Hepatocyte (in vitro differentiated cells): Measurements from ENCODE around the gene ATP7B. TPM values are rescaled to one million over a fixed set of nuclear protein-coding genes. Genes with fewer than 3 reads are reported as not detected.
"Not testable (repeated sequence)": the region's sequence is repeated elsewhere in the genome, so short reads cannot be mapped to it uniquely, and the experiment has no call there.

Experiments used
- DNase-seq: peaks from one replicate; pipeline ENCODE4 v3.0.0-alpha.2; 2016; ENCODE audit warnings: low spot score
- H2AFZ ChIP-seq: fragments of 200-600 bp; sonication (generic); 2 replicates; pipeline ENCODE4 v1.6.0; 2016; ENCODE audit warnings: antibody characterized with exemption, mild to moderate bottlenecking
- H3K27ac ChIP-seq: fragments of 200-600 bp; sonication (generic); 2 replicates; pipeline ENCODE4 v1.5.1; 2016; ENCODE audit warnings: mild to moderate bottlenecking
- H3K27me3 ChIP-seq: fragments of 200-600 bp; sonication (generic); 2 replicates; pipeline ENCODE4 v1.6.1; 2016
- H3K36me3 ChIP-seq: fragments of 200-600 bp; sonication (generic); replicated peaks from 2 replicates; pipeline ENCODE4 v1.5.1; 2016; ENCODE audit warnings: low read depth; ENCODE audit not compliant: insufficient read depth
- H3K4me1 ChIP-seq: fragments of 200-600 bp; sonication (generic); 2 replicates; pipeline ENCODE4 v1.5.1; 2016; ENCODE audit warnings: mild to moderate bottlenecking, moderate library complexity; ENCODE audit not compliant: insufficient read depth
- H3K4me2 ChIP-seq: fragments of 200-600 bp; sonication (generic); 2 replicates; pipeline ENCODE4 v1.6.0; 2016
- H3K4me3 ChIP-seq: fragments of 200-600 bp; sonication (generic); 2 replicates; pipeline ENCODE4 v1.5.1; 2016; ENCODE audit warnings: mild to moderate bottlenecking
- H3K79me2 ChIP-seq: fragments of 200-600 bp; sonication (generic); 2 replicates; pipeline ENCODE4 v1.6.0; 2017; ENCODE audit warnings: mild to moderate bottlenecking
- H3K9me2 ChIP-seq: fragments of 200-600 bp; sonication (generic); replicated peaks from 2 replicates; pipeline ENCODE4 v1.6.0; 2017; ENCODE audit warnings: mild to moderate bottlenecking; ENCODE audit not compliant: insufficient read depth
- H3K9me3 ChIP-seq: fragments of 200-600 bp; sonication (generic); 2 replicates; pipeline ENCODE4 v1.5.1; 2016; ENCODE audit warnings: low read depth, mild to moderate bottlenecking
- H4K20me1 ChIP-seq: fragments of 200-600 bp; sonication (generic); 2 replicates; pipeline ENCODE4 v1.6.0; 2016; ENCODE audit warnings: mild to moderate bottlenecking; ENCODE audit not compliant: insufficient read depth, poor library complexity, severe bottlenecking
- CTCF ChIP-seq: fragments of 200-600 bp; sonication (generic); IDR thresholded peaks from 2 replicates; pipeline ENCODE4 v1.5.1; 2016; ENCODE audit warnings: antibody characterized with exemption, mild to moderate bottlenecking; ENCODE audit not compliant: poor library complexity
- EZH2 ChIP-seq: fragments of 200-600 bp; sonication (generic); IDR thresholded peaks from 2 replicates; pipeline ENCODE4 v1.6.1; 2016; ENCODE audit warnings: antibody characterized with exemption, mild to moderate bottlenecking, borderline replicate concordance
- EZH2phosphoT487 ChIP-seq: fragments of 200-600 bp; sonication (generic); IDR thresholded peaks from one replicate; pipeline ENCODE4 v1.6.1; 2018; ENCODE audit warnings: antibody characterized with exemption, mild to moderate bottlenecking, low read depth, moderate library complexity; ENCODE audit not compliant: unreplicated experiment, severe bottlenecking
- WGBS: methylation state at CpG from one replicate; pipeline ENCODE4 v1.1.6; 2016; ENCODE audit warnings: low lambda C conversion rate; ENCODE audit errors: missing lambda C conversion rate; 5-methylcytosine and 5-hydroxymethylcytosine counted together
- polyA plus RNA-seq: library from polyadenylated mRNA; unstranded; fragments of >200 nt; fragmentation: Nextera tagmentation; extraction: Ambion mirVana; gene quantifications from 2 replicates; pipeline ENCODE4 v1.2.1, GENCODE V29; 2016
- total RNA-seq: library from RNA; depleted of rRNA; stranded (reverse); fragments of >200 nt; gene quantifications from 2 replicates; pipeline ENCODE4 v1.2.3, GENCODE V29; 2014

The ATP7B gene
- total and polyA plus RNA-seq, 2 experiments from 2014 or later: 47.3 to 70.0 TPM

- H3K79me2 ChIP-seq: peaks cover 91% of the 10 kb centered on the region
- H4K20me1 ChIP-seq: no peaks in the 10 kb centered on the region
- no peak overlapping the region for H2AFZ ChIP-seq
- H3K9me3 ChIP-seq: no peaks in the 10 kb centered on the region
- 82% methylated on average over 3 of the region's 3 CpGs for WGBS
- H3K36me3 ChIP-seq: no peaks in the 10 kb centered on the region
- DNase-seq: no peak
- peak overlapping the region; percentile 4 for H3K4me2 ChIP-seq
- no peaks in the 10 kb centered on the region for H3K27me3 ChIP-seq
- no peak for TF ChIP-seq EZH2phosphoT487
- no peak for TF ChIP-seq EZH2
- no peak for TF ChIP-seq CTCF
- H3K4me3 ChIP-seq: no peak overlapping the region
- no peak overlapping the region for H3K27ac ChIP-seq
- no peaks in the 10 kb centered on the region for H3K4me1 ChIP-seq
- no peaks in the 10 kb centered on the region for H3K9me2 ChIP-seq
Observed at GRCh38 chr13:51988988-51989618, 22.1 kb downstream of the ATP7B start.

- H4K20me1 ChIP-seq, H3K27ac ChIP-seq, H3K9me2 ChIP-seq, H3K36me3 ChIP-seq, DNase-seq, H3K9me3 ChIP-seq, H3K27me3 ChIP-seq, H2AFZ ChIP-seq, H3K4me2 ChIP-seq, H3K4me3 ChIP-seq: not testable (repeated sequence)
- peaks cover 16% of the 10 kb centered on the region for H3K4me1 ChIP-seq
- WGBS: 92% methylated on average over 4 of the region's 4 CpGs
- H3K79me2 ChIP-seq: peaks cover 92% of the 10 kb centered on the region
Observed at GRCh38 chr13:51984904-51985303, 26.3 kb downstream of the ATP7B start.

GRCh38 chr13:51983292-51983691, 28.0 kb downstream of the ATP7B start:
- H3K27me3 ChIP-seq, H3K9me2 ChIP-seq, H3K36me3 ChIP-seq, H2AFZ ChIP-seq, DNase-seq, H4K20me1 ChIP-seq, H3K9me3 ChIP-seq, H3K4me3 ChIP-seq, H3K27ac ChIP-seq, H3K4me2 ChIP-seq: not testable (repeated sequence)
- Histone ChIP-seq H3K79me2 (peaks cover 88% of the 10 kb centered on the region), H3K4me1 (peaks cover 25% of the 10 kb centered on the region)
- 93% methylated on average over 3 of the region's 3 CpGs for WGBS

GRCh38 chr13:51981355-51981754, 29.9 kb downstream of the ATP7B start:
- H3K27ac ChIP-seq: peak overlapping the region; percentile 67
- 58% methylated on average over 4 of the region's 4 CpGs for WGBS
- H3K27me3 ChIP-seq: no peaks in the 10 kb centered on the region
- H4K20me1 ChIP-seq: no peaks in the 10 kb centered on the region
- H3K36me3 ChIP-seq: no peaks in the 10 kb centered on the region
- no peak for TF ChIP-seq EZH2
- no peak for TF ChIP-seq EZH2phosphoT487
- TF ChIP-seq CTCF: no peak
- peaks cover 91% of the 10 kb centered on the region for H3K79me2 ChIP-seq
- no peak overlapping the region for H2AFZ ChIP-seq
- H3K9me2 ChIP-seq: no peaks in the 10 kb centered on the region
- no peak for DNase-seq
- H3K4me1 ChIP-seq: peaks cover 25% of the 10 kb centered on the region
- H3K9me3 ChIP-seq: no peaks in the 10 kb centered on the region
- H3K4me2 ChIP-seq: peak overlapping the region; percentile 60
- no peak overlapping the region for H3K4me3 ChIP-seq
